Activated naive CD4-positive, alpha-beta T cell (primary cell): ENCODE results near the gene CEPT1.

Source experiments
- DNase-seq, 4 experiments: peaks; one replicate each; lab custom pipeline; 2025; lab: John Stamatoyannopoulos, UW

Gene CEPT1

DNA sequence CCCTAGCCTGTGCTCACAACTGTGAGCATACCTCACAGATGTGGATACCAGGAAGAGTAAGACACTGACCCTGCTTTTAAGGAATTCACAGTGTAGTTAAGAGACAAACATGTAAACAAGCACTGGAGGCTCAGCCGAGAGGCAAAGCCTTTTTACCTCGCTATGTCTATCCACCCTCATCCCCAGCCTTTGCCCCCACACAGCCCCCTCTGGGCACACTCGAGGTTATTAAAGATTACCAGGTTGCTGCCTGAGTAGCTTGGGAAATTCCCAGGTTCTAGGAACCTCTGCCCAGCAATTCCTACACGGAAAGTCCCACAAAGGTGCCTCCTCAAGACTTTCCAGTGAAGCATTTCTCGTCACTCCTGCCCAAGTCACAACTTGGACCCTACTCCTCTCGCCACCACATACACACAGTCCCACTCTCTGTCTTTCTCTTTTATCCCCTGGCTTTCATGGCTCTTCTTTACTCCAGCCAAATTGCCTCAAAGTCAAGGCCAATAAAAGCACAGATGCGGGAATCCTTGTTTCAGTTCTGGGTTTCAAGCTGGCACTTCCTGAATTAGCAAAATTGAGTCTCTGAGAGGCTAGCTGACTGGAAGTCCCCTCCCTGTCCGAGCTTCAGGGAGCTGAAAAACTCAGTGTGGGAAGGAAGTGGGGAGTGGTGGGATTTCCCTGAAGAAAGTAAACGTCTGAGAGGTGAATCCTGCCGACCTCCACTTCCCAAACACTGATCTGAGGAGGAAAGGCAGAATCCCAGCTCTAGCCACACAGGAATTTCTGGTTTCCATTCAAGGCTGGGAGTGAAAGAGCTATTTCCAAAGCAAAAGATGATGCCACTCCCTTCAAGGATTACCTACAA is 52.9 kb downstream of the CEPT1 start:
- no peak for DNase-seq

GRCh38 chr1:111193712-111194480 is 53.9 kb downstream of the CEPT1 start:
- DNase-seq, result no peak

DNA sequence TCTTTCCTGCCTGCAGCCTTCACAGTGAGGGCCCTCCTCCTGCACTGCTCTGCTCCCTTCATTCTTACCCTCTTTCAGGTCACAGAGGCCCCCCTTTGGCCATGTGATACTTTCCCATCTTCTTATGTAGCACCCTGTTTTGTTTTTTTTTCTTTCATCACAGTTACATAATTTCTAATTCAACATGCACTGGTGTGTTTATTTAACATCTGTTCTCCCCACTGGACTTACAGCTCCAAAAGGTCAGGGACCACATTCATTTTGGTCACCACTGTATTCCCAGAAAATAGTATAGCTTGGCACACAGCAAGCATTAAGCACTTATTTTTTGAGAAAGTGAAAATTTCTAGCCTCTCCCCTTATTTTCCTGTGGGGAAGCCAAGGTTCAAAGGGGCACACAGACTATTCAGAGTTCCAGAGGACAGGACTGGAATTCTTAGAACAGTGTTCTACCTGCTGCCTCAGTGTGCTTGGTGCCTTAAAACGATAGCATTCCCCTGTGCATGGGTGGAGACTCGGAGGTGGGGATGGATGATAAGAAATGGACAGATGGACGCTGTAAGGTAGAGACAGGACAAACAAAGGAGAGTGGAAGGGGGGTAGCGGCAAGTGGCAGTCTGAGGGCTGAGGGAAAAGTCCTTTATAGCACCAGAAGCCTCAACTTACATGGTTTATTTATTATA is 55.1 kb downstream of the CEPT1 start:
- DNase-seq, result no peak

GRCh38 chr1:111196213-111196612 is 56.2 kb downstream of the CEPT1 start:
- DNase-seq, result no peak

DNA sequence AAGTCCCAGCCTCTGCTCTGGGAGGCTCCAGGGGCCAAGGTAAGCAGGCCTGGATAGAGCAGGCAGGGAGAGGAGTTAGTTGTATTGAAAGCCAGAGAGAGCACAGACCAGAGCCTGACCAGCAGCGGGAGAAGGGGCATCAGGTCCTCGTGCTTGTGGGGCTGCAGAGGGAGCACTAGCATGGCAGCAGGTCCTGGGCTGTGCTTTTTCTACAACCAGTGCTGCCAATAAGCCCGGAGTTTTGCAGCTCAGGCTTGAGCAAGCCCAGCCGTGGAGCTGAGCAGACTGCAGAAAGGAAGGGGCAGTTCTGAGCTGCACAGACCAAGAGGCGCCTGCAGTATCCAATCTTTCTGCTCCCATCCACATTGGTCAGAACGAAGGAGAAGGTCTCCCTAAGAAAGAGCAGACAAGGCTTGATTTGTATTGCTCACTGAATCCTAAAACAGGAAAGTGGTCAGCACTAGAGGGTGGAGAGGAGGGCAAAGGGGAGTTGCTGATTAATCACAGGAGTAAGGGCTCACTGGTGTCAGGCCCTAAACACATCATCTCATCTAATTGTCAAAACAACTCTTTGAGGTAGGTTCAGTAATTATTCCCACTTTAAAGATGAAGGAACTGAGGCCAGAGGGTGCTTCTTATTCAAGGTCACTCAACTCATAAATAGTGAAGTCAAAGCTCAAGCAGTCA is 57.7 kb downstream of the CEPT1 start:
- peak in 2 of 4 experiments; percentile 41 to 44 for DNase-seq

GRCh38 chr1:111198836-111199235 is 58.8 kb downstream of the CEPT1 start:
- no peak for DNase-seq

DNA sequence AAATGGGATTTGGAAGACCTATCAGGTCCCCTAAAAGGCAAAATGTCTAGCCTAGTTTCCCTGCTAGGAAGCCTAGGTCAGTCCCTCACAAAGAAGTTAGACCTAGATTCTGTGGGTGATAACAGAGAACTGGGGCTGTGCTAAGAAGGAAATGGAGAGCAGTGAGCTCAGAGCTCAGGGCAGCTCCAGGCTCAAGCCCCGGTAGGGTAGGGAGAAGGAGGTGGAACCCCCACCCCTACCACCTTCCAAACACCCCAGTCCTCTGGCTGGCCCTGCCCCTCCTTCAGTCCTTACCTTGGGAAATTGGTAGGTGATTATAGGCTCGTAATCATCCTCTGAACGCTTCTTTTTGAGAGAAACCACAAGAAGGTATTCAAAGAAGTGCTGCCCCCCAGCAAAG is 59.3 kb downstream of the CEPT1 start:
- DNase-seq, result no peak

DNA sequence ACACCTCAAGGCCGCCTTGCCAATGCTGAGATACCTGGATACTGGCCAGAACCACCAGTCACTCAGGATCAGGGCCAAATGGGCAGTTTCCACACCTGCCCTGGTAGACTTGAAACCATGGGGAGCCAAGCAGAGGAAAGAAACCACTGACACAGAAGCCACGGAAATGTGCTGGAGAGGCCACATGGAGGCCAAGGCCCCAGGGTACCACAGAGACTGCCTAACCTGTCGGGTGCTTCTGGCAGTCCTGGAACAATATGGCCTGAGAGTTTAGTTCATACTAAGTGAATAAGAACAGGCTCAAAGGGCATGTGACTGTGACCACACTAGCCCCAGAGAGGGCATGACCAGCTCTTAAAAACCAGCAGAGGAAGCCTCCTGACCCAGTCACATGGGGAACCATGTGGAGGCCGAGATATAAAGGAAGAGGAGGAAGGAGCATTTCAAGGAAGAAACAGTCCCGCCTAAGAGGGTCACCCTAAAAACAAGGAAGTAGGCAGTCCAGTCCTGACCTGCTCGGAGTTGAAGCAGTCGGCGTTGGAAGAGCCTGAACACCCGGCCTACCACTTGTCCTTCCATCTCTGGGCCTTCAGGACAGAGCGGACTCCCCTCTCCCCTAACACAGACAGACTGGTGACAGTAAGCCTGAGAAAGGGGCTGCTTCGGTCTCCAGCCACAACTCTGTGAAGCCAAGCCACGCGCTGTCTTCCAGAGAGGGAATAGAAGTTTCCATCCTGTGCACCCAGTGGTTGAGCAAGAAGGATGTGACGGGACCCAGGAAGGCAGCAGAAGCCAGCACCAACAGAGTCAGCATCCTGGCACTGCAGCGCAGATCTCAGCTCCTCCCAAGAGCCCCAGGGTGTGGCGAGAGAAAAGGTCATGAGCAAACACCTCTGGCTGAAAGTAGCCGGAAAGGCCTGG is 60.1 kb downstream of the CEPT1 start, which contains the start of gene DENND2D:
Gene DENND2D (minus strand): TSS at position 766 of the 921 bp plus-strand sequence. CDS start 187 bp downstream, at position 579.
- peak in 3 of 4 experiments; percentile 17 to 40 (median 35) for DNase-seq

DNA sequence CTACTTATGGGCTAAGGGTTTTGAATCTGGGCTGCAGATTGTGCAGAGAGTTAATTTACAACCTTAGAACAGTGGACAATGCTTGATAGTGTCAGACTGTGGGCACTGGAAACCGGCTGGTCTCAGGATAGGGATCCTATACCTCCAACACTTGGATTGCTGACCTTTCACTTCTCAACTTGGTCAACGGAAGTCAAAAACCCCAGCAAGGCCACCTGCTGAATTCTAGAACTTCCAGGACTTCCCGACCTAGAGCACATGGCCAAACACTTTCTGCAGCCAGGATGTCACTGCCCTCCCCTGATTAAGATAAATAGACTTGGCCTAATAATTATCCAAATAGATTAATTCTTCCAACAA is 60.8 kb downstream of the CEPT1 start:
- no peak for DNase-seq

DNA sequence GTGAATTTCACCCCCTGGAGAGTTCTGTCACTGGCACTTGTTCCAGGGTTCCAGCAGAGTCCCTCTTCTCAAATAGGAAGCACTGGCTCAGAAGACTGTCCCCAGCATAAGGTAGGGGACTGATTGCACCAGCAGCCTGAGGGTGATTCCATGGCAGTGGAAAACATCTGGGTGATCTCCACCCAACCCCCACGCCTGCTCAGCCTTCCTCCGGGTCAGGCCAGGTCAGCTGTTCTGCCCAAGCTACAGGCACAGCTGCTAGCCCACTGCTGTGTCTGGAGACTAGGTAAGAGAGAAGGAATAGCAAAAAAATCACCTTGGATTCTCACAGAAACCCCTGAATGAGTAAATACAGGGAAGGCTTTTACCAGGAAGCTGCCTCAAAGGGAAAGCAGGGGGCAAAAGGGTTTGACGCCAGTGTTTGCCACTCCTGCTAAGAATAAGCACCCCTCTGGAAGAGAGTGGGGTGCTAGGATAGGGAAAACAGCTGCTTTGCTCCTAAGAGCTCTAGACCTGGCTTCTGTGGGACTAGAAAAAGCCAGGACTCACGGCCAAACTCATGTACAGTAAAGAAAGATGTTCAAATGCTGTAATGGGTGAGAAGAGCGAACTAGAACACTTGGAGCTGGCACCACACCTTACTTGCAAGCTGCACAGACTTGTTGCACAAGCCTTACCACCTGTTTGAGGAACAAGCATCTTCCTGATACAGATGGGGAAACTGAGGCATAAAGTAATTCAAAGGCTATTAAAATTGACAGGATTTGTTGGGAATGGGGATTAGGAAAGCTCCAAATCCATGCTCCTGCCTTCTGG is 61.5 kb downstream of the CEPT1 start:
- DNase-seq, result no peak

DNA sequence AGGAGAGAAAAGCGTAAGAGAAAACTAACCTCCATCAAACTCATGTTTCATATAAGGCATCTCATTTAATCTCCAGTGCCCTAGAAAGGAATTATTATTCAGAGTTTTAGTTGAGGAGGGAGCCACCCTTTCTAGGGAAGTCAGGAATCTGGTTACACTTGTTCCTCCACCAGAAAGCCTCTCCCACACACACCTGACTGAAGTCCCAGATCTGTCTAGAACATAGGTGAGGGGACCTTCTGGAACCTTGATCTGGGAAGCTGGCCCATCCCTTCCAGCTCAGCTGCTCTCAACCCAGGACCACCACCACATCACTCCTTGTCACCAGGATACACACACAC is 62.3 kb downstream of the CEPT1 start:
- no peak for DNase-seq

GRCh38 chr1:111202707-111203623 is 62.9 kb downstream of the CEPT1 start:
- no peak for DNase-seq

DNA sequence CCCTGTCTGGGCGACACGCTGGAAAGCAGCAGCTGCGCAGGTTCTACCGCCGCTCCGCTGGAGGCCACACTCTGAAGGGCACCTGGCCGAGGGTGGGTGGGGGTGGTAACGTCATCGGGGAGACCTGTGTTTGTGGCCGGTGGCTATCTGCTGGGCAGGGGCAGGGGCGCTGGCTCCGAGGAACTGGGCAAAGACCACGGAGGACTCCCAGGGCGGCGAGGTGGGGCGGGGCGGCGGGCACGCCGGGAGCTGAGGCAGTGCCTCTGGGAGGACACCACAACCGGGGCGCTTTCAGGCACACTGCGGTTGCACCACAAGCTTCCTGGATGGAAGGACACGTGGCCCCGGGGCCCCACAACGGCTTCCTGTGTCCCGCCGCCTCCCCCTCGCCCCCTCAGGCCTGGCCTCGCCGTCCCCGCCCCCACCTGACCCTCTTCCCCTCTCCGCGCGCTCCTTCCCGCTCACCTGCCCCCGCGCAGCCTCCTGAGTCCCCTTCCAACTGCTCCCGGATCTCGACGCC is 63.7 kb downstream of the CEPT1 start:
- peak; percentile 35 to 79 (median 58) for DNase-seq

DNA sequence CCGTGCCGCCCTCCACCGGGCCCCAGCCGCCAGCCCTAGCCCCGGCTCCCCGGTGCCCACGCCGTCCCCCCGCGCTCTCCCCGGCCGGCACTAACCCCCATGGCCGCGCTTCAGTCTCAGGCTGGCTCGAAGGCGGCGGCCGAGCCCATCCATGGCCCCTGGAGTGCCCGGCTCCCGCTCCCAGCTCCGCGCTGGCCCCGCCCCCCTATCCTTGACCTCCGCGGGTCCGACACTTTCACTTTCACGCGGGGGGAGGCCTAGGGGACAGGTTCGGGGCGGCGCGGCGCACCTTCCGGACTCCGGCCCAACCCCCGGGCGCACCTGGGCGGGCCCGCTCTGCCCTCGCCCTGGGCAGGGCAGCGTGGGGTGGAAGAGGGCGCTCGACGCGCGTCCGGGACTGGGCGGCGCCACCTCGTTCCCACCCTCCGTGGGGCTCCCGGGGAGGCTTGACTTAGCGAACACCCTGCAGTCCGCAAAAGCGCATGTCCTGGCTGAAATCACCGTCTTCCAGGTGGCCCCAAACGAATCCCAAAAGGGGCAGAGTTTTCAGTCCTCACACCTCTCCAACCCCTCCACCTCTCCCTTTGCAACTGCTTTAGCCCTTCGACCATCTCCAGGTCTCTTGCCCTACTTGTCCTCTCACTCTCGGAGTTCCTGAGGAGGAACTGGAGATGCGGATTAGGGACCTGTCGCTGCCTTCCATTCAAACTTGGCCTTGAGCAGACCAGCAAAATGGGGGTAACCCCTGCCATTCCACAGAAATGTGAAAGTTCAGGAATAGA is 64.4 kb downstream of the CEPT1 start:
- peak in 2 of 4 experiments; percentile 54 to 66 for DNase-seq

- DNase-seq, result no peak
These were observed 65.1 kb downstream of the CEPT1 start for GRCh38 chr1:111204983-111205713.

GRCh38 chr1:111205714-111206050 is 65.7 kb downstream of the CEPT1 start:
- no peak for DNase-seq

DNA sequence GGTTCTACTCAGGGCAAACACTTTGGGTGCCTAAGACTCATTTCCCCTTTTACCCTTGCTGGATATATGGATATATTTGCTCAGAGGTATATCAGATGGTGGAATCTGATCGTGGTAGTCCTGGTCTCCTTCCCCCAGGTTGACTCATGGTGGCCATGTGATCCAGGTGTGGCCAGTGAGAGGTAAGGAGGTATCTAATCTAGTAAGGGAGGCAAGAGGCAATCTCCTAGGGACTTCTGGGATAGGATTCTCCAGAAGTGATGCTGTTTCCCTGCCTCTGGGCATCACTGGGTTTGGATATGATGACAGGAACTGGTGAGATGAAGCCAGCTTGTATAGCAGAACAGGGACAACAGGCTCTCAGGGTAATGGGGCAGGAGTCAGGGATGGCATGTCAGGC is 68.9 kb downstream of the CEPT1 start:
- no peak for DNase-seq
